Lower leg skin (tissue), 3 donors: ENCODE data around the gene TM4SF18.
"Not testable (repeated sequence)": the region's sequence is repeated elsewhere in the genome, so short reads cannot be mapped to it uniquely, and the experiment has no call there.

Source experiments
- CTCF ChIP-seq, 3 donors: fragments of 450-650 bp; IDR thresholded peaks; one replicate each; pipeline ENCODE4 v1.5.1; 2016; ENCODE audit warnings: antibody characterized with exemption in 3 of 3, mild to moderate bottlenecking in 3 of 3, moderate library complexity in 2 of 3
- POLR2A ChIP-seq, 2 donors: fragments of 450-650 bp; IDR thresholded peaks; one replicate each; pipeline ENCODE4 v1.6.1; 2016 to 2017; ENCODE audit warnings: antibody characterized with exemption in 2 of 2, mild to moderate bottlenecking in 1 of 2, moderate library complexity in 1 of 2

GRCh38 chr3:149380220-149380619, 46.8 kb upstream of the TM4SF18 start:
- not testable (repeated sequence) for TF ChIP-seq CTCF, POLR2A (IDR thresholded peaks at IDR 0.05)
